ENCODE data around the gene CELF1.

DNA sequence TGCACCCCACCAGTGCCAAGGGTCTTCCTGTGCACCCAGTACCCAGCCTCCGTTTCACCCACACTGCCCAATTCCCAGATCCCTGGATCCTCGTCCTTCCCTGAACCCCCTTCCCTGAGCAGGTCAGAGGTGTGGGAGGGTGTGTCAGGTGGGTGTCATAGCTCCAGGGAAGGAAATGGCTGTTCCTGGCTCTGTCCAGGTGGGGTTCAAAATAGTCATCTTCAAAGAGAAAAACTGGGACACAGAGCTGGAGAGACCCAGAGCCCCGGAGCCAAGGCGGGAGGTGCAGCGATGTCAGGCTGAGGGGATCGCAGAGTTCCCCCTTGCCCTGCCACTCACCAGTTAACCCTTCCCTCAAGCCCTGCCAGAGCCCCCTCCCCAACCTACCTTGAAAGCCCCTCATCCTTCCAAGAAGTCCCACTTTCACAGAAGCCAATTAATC, 40.6 kb upstream of the CELF1 start:
- TF ChIP-seq, protein P1, sequence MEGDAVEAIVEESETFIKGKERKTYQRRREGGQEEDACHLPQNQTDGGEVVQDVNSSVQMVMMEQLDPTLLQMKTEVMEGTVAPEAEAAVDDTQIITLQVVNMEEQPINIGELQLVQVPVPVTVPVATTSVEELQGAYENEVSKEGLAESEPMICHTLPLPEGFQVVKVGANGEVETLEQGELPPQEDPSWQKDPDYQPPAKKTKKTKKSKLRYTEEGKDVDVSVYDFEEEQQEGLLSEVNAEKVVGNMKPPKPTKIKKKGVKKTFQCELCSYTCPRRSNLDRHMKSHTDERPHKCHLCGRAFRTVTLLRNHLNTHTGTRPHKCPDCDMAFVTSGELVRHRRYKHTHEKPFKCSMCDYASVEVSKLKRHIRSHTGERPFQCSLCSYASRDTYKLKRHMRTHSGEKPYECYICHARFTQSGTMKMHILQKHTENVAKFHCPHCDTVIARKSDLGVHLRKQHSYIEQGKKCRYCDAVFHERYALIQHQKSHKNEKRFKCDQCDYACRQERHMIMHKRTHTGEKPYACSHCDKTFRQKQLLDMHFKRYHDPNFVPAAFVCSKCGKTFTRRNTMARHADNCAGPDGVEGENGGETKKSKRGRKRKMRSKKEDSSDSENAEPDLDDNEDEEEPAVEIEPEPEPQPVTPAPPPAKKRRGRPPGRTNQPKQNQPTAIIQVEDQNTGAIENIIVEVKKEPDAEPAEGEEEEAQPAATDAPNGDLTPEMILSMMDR (IDR thresholded peaks at IDR 0.05) = no peak
- TF ChIP-seq POLR2AphosphoS5 (IDR thresholded peaks at IDR 0.05; ENCODE audit: low read depth, low read length) = no peak
- TF ChIP-seq PBX3 (IDR thresholded peaks at IDR 0.05) = no peak
- TF ChIP-seq TAF1 (IDR thresholded peaks at IDR 0.05; ENCODE audit: borderline replicate concordance, low read depth, low read length) = no peak
- TF ChIP-seq TCF12 (IDR thresholded peaks at IDR 0.05) = no peak
- TF ChIP-seq USF1 (IDR thresholded peaks at IDR 0.05; ENCODE audit: borderline replicate concordance, low read depth) = no peak
